ENCODE results near the gene MYBPC3.
A peak's percentile ranks its signal among the peaks of the same experiment; 100 is the strongest.

MYBPC3 gene

GRCh38 chr11:47391077-47391583, 38.6 kb upstream of the MYBPC3 start:
- TF ChIP-seq CTCF (IDR thresholded peaks at IDR 0.05), result no peak
- no peak for DNase-seq (ENCODE audit: low spot score)
- H3K27ac ChIP-seq, result peak overlapping the region in 1 of 2 donors; percentile 53
- H3K4me3 ChIP-seq, result no peak overlapping the region

- Histone ChIP-seq H3K27ac (peak overlapping the region in 1 of 2 donors; percentile 53), H3K4me3 (no peak overlapping the region)
- no peak for DNase-seq (ENCODE audit: low spot score)
- no peak for TF ChIP-seq CTCF (IDR thresholded peaks at IDR 0.05)
Measured at GRCh38 chr11:47390422-47390760, 37.9 kb upstream of the MYBPC3 start.

- no peak for DNase-seq (ENCODE audit: low spot score)
- peak overlapping the region in 1 of 2 donors; percentile 64 for H3K27ac ChIP-seq
- no peak for TF ChIP-seq CTCF (IDR thresholded peaks at IDR 0.05)
- H3K4me3 ChIP-seq, result no peak overlapping the region
Measured at GRCh38 chr11:47389577-47390421, 37.3 kb upstream of the MYBPC3 start.

GRCh38 chr11:47388697-47389576, 36.4 kb upstream of the MYBPC3 start:
- no peak for TF ChIP-seq CTCF (IDR thresholded peaks at IDR 0.05)
- no peak for DNase-seq (ENCODE audit: low spot score)
- H3K4me3 ChIP-seq, result no peak overlapping the region
- H3K27ac ChIP-seq, result peak overlapping the region in 1 of 2 donors; percentile 64

- TF ChIP-seq CTCF (IDR thresholded peaks at IDR 0.05), result no peak
- no peak for DNase-seq (ENCODE audit: low spot score)
- Histone ChIP-seq H3K27ac (peak overlapping the region in 1 of 2 donors; percentile 64), H3K4me3 (no peak overlapping the region)
Measured at GRCh38 chr11:47387944-47388696, 35.6 kb upstream of the MYBPC3 start.

DNA sequence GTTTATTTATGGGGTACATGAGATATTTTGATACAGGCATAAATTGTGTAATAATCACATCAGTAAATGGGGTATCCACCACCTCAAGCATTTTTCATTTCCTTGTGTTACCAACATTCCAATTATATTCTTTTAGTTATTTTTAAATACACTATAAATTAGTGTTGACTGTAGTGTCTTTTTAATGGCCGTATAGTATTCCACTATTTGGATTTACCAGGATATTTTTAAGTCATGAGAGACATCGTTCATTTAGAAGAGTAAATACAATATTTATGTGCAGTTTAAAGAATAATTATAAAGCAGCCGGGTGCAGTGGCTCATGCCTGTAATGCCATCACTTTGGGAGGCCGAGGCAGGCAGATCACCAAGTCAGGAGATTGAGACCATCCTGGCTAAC, 32.0 kb upstream of the MYBPC3 start:
- TF ChIP-seq CTCF (IDR thresholded peaks at IDR 0.05), result no peak
- no peak for DNase-seq (ENCODE audit: low spot score)

More for the DNA sequence above, 32.0 kb upstream of the MYBPC3 start:
- H3K4me3 ChIP-seq, result no peak overlapping the region
- H3K27ac ChIP-seq, result no peak overlapping the region
